SH-SY5Y (cell line): ENCODE measurements around the gene SSBP3.

Experiments
- GATA2 ChIP-seq: IDR thresholded peaks from 2 replicates; pipeline ENCODE4 v1.6.1; 2011; ENCODE audit warnings: mild to moderate bottlenecking, low read depth, low read length
- GATA3 ChIP-seq: IDR thresholded peaks from 2 replicates; pipeline ENCODE4 v1.6.1; 2011; ENCODE audit warnings: low read depth, mild to moderate bottlenecking, low read length, moderate library complexity

DNA sequence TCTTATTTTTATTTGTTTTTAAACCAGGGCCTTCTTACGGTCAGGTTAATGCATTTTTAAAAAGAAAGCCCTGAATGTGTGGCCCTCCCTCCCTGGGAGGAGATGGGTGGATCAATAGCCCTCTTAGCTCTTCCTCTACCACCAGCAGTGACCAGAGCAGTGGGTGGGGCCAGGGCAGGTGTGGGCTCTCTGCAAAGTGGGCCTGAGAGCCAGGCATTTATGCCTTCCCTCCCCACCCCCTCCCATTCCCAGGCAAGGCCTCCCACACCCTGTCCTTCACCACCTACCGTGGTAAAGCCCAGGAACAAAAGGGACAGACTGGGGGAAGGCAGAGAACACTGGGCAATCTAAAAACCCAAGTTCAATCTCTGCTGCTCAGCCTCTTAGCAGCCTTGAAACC, 63.9 kb downstream of the SSBP3 start:
- TF ChIP-seq GATA2 (no peak), GATA3 (no peak)
